Measurements from ENCODE around the gene NQO2. TPM values are rescaled to one million over a fixed set of nuclear protein-coding genes. Genes with fewer than 3 reads are reported as not detected.
"Not testable (repeated sequence)": the region's sequence is repeated elsewhere in the genome, so short reads cannot be mapped to it uniquely, and the experiment has no call there.

The NQO2 gene
- total RNA-seq, 2 donors from 2014 or later: 50.8 to 199 TPM

DNA sequence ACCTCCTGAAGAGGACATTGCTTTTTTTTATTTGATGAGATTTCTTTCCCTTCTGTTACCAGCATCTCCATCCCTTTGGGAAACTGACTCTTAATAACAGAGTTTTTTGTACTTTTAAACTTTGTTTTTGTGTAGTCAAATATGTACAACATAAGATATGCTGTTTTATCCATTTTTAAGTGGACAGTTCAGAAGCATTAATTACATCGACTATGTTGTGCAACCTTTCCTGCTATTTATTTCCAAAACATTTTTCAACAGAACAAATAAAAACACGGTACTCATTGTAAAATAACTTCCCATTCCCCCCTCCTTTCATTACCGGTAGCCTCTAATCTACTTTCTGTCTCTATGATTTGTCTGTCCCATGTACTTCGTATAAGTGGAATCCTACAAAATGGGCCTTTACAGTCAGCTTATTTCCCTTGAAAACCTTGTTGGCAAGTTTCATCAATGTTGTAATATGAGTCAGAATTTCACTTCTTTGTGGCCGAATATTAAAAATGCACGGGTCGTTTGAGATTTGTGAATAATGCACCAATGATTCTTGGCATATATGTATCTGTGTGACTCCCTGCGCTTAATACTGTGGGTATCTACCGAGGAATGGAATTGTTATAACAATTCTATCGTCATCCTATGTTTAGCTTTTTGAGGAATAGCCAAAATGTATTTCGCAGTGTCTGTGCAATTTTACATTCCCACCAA lies 57.5 kb downstream of the NQO2 start:
- Mint-ChIP-seq H3K27ac (no peak overlapping the region), H3K27me3 (ENCODE audit: insufficient read depth) (peaks cover 18% of the 10 kb centered on the region), H3K9me3 (no peaks in the 10 kb centered on the region), H3K36me3 (ENCODE audit: low read depth) (peaks cover 2% of the 10 kb centered on the region), H3K4me3 (no peak overlapping the region), H3K4me1 (peaks cover 24% of the 10 kb centered on the region)
- Histone ChIP-seq H3K27me3 (ENCODE audit: control insufficient read depth, insufficient read depth, low read length, poor library complexity, severe bottlenecking) (peaks cover 7% of the 10 kb centered on the region), H3K27ac (ENCODE audit: low read depth, low read length) (no peak overlapping the region), H3K4me3 (ENCODE audit: low read length) (no peak overlapping the region), H3K36me3 (ENCODE audit: control insufficient read depth, insufficient read depth, low read length) (no peaks in the 10 kb centered on the region), H3K9ac (ENCODE audit: extremely low read depth, low read length, poor library complexity, severe bottlenecking) (no peak overlapping the region), H3K9me3 (ENCODE audit: control insufficient read depth, low read length) (no peaks in the 10 kb centered on the region), H3K4me1 (ENCODE audit: control insufficient read depth, insufficient read depth, low read length) (no peaks in the 10 kb centered on the region)
- 93 to 98% methylated on average over 11 of the region's 11 CpGs for WGBS, 2 experiments (ENCODE audit: insufficient coverage in 1 of 2, insufficient read length in 1 of 2)
- TF ChIP-seq, protein P1, sequence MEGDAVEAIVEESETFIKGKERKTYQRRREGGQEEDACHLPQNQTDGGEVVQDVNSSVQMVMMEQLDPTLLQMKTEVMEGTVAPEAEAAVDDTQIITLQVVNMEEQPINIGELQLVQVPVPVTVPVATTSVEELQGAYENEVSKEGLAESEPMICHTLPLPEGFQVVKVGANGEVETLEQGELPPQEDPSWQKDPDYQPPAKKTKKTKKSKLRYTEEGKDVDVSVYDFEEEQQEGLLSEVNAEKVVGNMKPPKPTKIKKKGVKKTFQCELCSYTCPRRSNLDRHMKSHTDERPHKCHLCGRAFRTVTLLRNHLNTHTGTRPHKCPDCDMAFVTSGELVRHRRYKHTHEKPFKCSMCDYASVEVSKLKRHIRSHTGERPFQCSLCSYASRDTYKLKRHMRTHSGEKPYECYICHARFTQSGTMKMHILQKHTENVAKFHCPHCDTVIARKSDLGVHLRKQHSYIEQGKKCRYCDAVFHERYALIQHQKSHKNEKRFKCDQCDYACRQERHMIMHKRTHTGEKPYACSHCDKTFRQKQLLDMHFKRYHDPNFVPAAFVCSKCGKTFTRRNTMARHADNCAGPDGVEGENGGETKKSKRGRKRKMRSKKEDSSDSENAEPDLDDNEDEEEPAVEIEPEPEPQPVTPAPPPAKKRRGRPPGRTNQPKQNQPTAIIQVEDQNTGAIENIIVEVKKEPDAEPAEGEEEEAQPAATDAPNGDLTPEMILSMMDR (conservative IDR thresholded peaks at IDR 0.05): no peak
- no peak for DNase-seq

DNA sequence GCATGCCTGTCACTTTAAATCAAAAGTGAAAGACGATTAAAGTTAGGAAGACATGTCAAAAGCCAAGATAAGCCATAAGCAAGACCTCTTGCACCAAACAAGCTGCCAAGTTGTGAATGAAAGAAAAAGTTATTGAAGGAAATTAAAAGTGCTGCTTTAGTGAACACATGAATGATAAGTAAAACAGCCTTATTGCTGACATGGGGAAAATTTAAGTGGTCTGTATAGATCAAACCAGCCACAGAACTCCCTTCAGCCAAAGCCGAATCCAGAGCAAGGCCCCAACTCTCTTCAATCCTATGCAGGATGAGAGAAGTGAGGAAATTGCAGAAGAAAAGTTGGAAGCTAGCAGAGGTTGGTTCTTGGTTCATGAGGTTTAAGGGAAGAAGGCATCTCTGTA lies 59.3 kb downstream of the NQO2 start:
- Mint-ChIP-seq H3K27me3 (ENCODE audit: insufficient read depth) (peaks cover 12% of the 10 kb centered on the region), H3K36me3 (ENCODE audit: low read depth) (peaks cover 2% of the 10 kb centered on the region), H3K27ac (no peak overlapping the region), H3K9me3 (no peaks in the 10 kb centered on the region), H3K4me3 (no peak overlapping the region), H3K4me1 (peaks cover 13% of the 10 kb centered on the region)
- H3K9me3 ChIP-seq (ENCODE audit: control insufficient read depth, low read length): no peaks in the 10 kb centered on the region
- H3K4me3 ChIP-seq (ENCODE audit: low read length): no peak overlapping the region
- no peak overlapping the region for H3K9ac ChIP-seq (ENCODE audit: extremely low read depth, low read length, poor library complexity, severe bottlenecking)
- TF ChIP-seq, protein P1 (conservative IDR thresholded peaks at IDR 0.05): no peak
- DNase-seq: no peak
- no peaks in the 10 kb centered on the region for H3K4me1 ChIP-seq (ENCODE audit: control insufficient read depth, insufficient read depth, low read length)
- H3K36me3 ChIP-seq (ENCODE audit: control insufficient read depth, insufficient read depth, low read length): no peaks in the 10 kb centered on the region
- peaks cover 6% of the 10 kb centered on the region for H3K27me3 ChIP-seq (ENCODE audit: control insufficient read depth, insufficient read depth, low read length, poor library complexity, severe bottlenecking)
- H3K27ac ChIP-seq (ENCODE audit: low read depth, low read length): no peak overlapping the region
- 81 to 100% methylated on average over 1 to 2 of the region's 2 CpGs for WGBS, 2 experiments (ENCODE audit: insufficient coverage in 1 of 2, insufficient read length in 1 of 2)

DNA sequence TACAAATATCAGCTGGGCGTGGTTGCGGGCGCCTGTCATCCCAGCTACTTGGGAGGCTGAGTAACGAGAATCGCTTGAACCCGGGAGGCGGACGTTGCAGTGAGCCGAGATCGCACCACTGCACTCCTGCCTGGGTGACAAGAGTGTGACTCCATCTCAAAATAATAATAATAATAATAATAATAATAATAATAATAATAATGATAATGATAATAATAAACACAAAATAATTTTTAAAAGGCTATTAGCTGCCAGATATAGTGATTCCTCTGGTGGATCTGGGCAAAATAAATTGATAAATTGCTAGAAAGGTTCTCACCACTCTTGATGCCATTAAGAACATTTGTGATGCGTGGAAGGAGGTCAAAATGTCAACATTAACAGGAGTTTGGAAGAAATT lies 60.4 kb downstream of the NQO2 start:
- H3K27me3 ChIP-seq (ENCODE audit: control insufficient read depth, insufficient read depth, low read length, poor library complexity, severe bottlenecking); H3K9ac ChIP-seq (ENCODE audit: extremely low read depth, low read length, poor library complexity, severe bottlenecking); DNase-seq; H3K27ac ChIP-seq (ENCODE audit: low read depth, low read length); H3K9me3 ChIP-seq (ENCODE audit: control insufficient read depth, low read length); H3K4me3 Mint-ChIP-seq; H3K27ac Mint-ChIP-seq; H3K4me1 Mint-ChIP-seq; H3K4me1 ChIP-seq (ENCODE audit: control insufficient read depth, insufficient read depth, low read length); H3K9me3 Mint-ChIP-seq; H3K4me3 ChIP-seq (ENCODE audit: low read length); H3K36me3 Mint-ChIP-seq (ENCODE audit: low read depth); H3K36me3 ChIP-seq (ENCODE audit: control insufficient read depth, insufficient read depth, low read length): not testable (repeated sequence)
- H3K27me3 Mint-ChIP-seq (ENCODE audit: insufficient read depth): peaks cover 16% of the 10 kb centered on the region
- 97 to 98% methylated on average over 4 to 10 of the region's 11 CpGs for WGBS, 2 experiments (ENCODE audit: insufficient coverage in 1 of 2, insufficient read length in 1 of 2)

All from endodermal cell (in vitro differentiated cells).